Astrocyte (in vitro differentiated cells and primary cell): Measurements from ENCODE around the gene EDRF1.

ENCODE experiments used
- CTCF ChIP-seq: IDR thresholded peaks from 2 replicates; pipeline ENCODE4 v1.5.1; 2011; ENCODE audit warnings: low read depth, mild to moderate bottlenecking, inconsistent platforms, low read length, moderate library complexity; ENCODE audit not compliant: insufficient read depth
- EZH2 ChIP-seq: IDR thresholded peaks from 2 replicates; pipeline ENCODE4 v1.6.1; 2012; ENCODE audit warnings: mild to moderate bottlenecking, low read length, inconsistent platforms; ENCODE audit not compliant: insufficient read depth

DNA sequence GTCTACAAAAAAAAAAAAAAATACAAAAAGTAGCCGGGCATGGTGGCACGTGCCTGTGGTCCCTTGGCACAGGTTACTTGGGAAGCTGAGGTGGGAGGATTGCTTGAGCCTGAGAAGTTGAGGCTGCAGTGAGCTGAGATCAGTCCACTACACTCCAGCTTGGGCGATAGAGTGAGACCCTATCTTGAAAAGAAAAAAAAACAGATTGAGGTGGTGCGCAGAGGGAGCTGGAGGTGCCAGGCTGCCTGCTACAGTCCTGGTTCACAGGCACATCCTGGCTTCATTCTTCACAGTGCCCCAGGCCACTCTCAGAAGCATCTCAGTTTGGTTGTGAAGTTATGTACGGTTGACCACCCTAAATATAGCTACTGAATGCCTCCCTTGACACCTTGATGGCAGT is 51.3 kb downstream of the EDRF1 start:
- TF ChIP-seq EZH2 (no peak), CTCF (no peak)
